Kidney epithelial cell (primary cell): ENCODE measurements around the gene MIDN. TPM values are rescaled to one million over a fixed set of nuclear protein-coding genes. Genes with fewer than 3 reads are reported as not detected.

Experiments
- DNase-seq: peaks from one replicate; pipeline ENCODE4 v3.0.0-alpha.2; 2010; ENCODE audit warnings: low read depth
- H3K27me3 ChIP-seq: 2 replicates; pipeline ENCODE4 v1.6.0; 2011; ENCODE audit warnings: low read length; ENCODE audit not compliant: control insufficient read depth, insufficient read depth
- H3K36me3 ChIP-seq: 2 replicates; pipeline ENCODE4 v1.5.1; 2011; ENCODE audit warnings: low read length; ENCODE audit not compliant: control insufficient read depth, insufficient read depth
- H3K4me3 ChIP-seq: 2 replicates; pipeline ENCODE4 v1.5.1; 2011; ENCODE audit warnings: low read depth, mild to moderate bottlenecking, control low read depth, low read length
- CTCF ChIP-seq: IDR thresholded peaks from 2 replicates; pipeline ENCODE4 v1.5.1; 2011; ENCODE audit warnings: mild to moderate bottlenecking, moderate library complexity, low read length, control low read depth, inconsistent platforms; ENCODE audit not compliant: insufficient read depth, poor library complexity, severe bottlenecking
- total RNA-seq: library from RNA; depleted of rRNA; stranded (reverse); fragments of >200 nt; gene quantifications from 2 replicates; pipeline ENCODE4 v1.2.3, GENCODE V29; 2015

The MIDN gene
- total RNA-seq, 1 donor from 2014 or later: 69.4 TPM

DNA sequence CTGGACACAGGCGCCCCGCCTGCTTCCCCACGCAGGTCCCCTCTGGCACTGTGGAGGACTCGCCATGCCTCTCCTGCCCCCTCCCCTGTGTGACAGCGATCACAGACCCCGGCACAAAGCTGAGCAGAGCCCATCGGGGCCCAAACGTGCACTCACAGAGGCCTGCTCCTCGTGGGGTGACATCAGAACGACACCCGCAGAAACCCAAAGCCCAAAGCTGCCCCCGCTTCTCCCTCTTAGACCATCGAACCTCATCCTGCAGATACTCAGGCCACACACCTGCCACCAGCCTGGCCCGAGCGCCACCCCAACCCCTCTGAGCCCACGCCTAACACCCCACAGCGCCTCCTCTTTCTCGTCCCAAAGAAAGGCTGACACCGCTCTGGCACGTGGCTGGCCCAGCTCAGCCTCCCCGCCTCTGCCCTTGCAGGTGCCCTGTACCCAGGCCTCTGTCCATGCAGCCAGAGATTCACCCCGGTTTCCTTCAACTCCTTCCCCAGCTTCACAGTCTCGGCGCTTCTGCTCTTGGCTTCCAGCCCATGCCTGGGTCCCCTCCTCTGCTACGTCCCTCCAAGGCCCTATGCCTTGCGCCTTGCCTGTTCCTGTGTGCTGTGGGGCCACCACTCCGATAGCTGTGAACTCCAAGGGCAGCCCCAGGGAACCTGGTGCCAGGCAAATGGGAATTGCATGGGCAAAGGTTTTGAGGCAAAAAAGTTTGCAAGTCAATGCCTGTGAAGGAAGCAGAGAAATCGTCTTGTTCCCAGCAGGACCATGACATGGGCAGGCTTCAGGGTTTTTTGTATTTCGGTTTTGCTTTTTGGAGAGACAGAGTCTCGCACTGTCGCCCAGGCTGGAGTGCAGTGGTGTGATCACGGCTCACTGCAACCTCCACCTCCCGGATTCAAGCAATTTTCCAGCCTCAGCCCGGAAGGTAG is 9.7 kb upstream of the MIDN start:
- H3K27me3 ChIP-seq: no peaks in the 10 kb centered on the region
- TF ChIP-seq CTCF: no peak
- peak overlapping the region; percentile 34 for H3K4me3 ChIP-seq
- no peak for DNase-seq
- H3K36me3 ChIP-seq: no peaks in the 10 kb centered on the region

DNA sequence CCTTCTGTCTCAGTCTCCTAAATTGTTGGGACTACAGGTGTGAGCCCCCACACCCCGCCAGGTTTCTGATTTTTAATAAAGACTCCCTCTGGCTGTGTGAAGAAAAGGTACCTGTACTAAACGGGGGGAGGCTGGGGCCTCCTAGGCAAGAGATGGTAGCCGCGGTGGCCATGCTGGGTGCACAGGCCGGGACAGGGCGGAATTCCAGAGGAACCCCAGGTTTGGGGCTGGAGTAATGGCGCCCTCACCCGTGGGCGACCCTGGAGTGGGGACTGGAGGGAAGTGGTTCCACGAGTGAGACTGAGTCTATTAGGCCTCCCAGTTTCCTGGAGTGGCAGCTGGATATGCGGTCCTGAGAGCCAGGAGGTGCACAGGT is 9.0 kb upstream of the MIDN start:
- no peak overlapping the region for H3K4me3 ChIP-seq
- TF ChIP-seq CTCF: no peak
- DNase-seq: no peak
- H3K36me3 ChIP-seq: no peaks in the 10 kb centered on the region
- no peaks in the 10 kb centered on the region for H3K27me3 ChIP-seq

DNA sequence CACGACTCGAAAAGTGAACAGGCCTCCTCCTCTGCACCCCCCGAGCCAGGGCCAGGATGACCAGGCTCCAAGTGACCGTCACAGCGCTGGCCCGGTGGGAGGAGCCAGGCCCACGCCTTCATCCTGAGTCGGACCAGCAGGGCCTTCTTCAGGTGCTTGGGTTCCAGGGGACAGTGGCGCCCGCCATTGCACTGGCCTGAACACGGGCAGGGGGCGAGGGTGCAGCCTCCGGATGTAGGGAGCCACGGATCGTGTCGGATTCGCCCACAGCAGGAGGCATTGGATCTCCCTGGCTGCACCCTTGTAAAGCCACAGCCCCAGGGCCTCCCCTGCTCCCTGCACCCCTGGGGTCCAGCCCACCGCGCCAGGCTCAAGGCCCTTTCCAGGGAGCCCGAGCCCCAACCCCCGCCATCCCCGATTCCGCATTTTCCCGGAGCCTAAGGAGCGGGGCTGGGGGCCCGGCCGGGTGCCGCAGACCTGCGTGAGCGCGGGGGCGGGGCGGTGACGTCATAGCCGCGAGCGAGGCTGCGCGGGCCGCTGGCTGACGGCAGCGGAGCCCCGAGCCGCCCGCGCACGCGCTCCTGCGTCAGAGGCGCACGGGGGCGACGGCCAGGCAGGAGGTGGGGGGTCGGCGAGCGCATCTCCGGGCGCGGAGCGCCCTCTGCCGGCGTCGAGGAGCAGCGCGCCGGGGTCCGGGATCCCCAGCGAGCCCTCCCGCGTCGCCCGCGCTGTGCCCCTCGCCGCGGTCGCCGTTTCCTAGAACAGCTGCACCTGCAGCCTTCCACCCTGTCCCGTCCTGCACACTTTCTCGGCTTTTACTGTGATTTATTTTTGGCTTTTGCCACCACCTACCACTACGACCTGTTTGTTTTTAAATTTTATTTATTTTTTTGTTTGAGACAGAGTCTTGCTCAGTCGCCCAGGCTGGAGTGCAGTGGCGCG is 8.3 kb upstream of the MIDN start:
- DNase-seq: no peak
- peak overlapping the region; percentile 20 for H3K4me3 ChIP-seq
- TF ChIP-seq CTCF: peak; percentile 24
- no peaks in the 10 kb centered on the region for H3K27me3 ChIP-seq
- H3K36me3 ChIP-seq: no peaks in the 10 kb centered on the region

- Histone ChIP-seq H3K27me3 (no peaks in the 10 kb centered on the region), H3K36me3 (no peaks in the 10 kb centered on the region), H3K4me3 (no peak overlapping the region)
- no peak for TF ChIP-seq CTCF
- DNase-seq: no peak
These were observed 7.5 kb upstream of the MIDN start for GRCh38 chr19:1240925-1241324.

DNA sequence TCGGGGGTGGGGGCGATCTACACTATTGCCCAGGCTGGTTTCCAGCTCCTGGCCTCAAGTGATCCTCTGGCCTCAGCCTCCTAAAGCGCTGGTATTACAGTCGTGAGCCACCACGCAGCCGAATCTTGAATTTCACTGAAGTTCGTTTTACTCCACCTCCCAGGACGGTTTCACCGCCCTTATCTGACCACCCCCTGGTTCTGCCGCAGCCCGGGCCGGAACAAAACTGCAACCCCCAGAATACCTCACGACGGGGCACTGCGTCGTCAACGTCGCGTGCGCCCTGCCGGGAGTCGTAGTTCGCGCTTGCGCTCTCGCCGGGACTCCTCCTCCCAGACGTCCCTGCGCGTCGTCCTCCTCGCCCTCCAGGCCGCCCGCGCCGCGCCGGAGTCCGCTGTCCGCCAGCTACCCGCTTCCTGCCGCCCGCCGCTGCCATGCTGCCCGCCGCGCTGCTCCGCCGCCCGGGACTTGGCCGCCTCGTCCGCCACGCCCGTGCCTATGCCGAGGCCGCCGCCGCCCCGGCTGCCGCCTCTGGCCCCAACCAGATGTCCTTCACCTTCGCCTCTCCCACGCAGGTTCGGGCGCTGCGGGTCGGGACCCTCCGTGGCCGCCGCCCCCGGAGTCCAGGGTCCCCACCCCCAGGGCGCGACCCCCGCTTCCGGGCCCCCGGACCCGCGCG is 6.8 kb upstream of the MIDN start, which contains the start of gene ATP5F1D:
Gene ATP5F1D, plus strand, starts transcription at position 335 of the 679 bp plus-strand sequence. Its CDS starts 100 bp downstream, at position 435.
- TF ChIP-seq CTCF: no peak
- H3K4me3 ChIP-seq: peak within 1 kb of the TSS; percentile 51
- no peak for DNase-seq
- H3K36me3 ChIP-seq: no peaks in the 10 kb centered on the region
- H3K27me3 ChIP-seq: no peaks in the 10 kb centered on the region
